HG02852 (cell line): ENCODE data around the gene BACE2.
"Not testable (repeated sequence)": the region's sequence is repeated elsewhere in the genome, so short reads cannot be mapped to it uniquely, and the experiment has no call there.

Experiments used
- ATAC-seq: cut with Tn5 transposase; IDR thresholded peaks from one replicate; pipeline ENCODE4 v1.9.1; 2021; ENCODE audit warnings: mild to moderate bottlenecking, moderate library complexity; ENCODE audit not compliant: unreplicated experiment

Gene BACE2

GRCh38 chr21:41258617-41259016 is 90.7 kb downstream of the BACE2 start:
- ATAC-seq, result no peak

- no peak for ATAC-seq
Observed at GRCh38 chr21:41260428-41260827, 92.5 kb downstream of the BACE2 start.

- ATAC-seq, result no peak
Observed at GRCh38 chr21:41267346-41267745, 99.4 kb downstream of the BACE2 start.

DNA sequence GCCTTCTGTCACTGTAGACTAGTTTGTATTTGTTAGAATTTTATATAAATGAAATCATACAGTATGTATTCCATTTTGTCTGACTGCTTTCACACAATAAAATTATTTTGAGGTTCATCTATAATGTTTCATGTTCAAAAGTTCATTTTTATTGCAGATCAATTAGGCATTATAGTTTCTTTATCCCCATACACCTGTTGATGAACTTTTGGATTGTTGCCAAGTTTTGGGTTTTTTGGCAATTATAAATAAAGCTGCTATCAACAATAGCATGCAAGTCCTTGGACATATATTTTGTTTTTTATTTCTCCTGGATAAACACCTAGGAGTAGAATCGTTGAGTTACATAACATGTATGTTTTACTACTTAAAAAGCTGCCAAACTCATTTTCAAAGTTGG is 101.6 kb downstream of the BACE2 start:
- ATAC-seq, result no peak

DNA sequence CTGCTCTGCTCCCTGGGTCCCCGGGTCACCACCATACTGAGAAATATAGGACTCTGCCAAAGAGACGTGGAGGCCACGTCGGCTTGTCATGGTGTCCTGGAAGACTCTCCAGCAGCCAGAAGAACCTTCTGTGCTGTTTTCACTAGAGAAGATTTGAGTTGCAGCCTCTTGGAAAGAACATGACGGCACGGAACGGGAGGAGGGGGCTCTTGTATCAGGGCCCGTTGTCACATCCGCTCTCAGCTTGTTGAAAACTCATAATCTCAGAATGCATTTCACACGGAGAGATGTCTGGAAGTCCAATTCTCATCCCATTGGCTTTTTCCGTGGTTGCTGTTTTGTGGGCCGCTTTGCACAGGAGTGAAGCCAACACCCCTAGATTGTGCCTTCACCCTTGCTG is 109.2 kb downstream of the BACE2 start:
- ATAC-seq, result no peak

DNA sequence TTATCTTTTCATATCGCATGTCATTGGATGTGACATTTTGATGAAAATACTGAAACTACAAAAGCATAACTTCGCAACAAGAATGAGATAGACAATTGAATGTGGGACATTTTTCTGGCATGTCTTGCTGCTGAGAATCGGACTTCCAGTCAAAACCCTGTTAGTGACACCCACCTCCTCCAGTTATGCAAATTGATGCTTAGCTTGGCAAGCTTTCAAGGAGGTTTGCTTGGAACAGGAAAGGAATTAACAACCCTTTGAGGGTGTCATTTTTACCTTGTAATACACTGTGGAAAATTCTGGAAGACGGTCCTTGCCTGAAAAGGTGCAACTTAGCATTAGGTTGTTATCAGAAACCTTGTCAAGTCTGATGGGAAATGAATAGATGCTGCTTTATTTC is 109.9 kb downstream of the BACE2 start:
- ATAC-seq, result no peak

DNA sequence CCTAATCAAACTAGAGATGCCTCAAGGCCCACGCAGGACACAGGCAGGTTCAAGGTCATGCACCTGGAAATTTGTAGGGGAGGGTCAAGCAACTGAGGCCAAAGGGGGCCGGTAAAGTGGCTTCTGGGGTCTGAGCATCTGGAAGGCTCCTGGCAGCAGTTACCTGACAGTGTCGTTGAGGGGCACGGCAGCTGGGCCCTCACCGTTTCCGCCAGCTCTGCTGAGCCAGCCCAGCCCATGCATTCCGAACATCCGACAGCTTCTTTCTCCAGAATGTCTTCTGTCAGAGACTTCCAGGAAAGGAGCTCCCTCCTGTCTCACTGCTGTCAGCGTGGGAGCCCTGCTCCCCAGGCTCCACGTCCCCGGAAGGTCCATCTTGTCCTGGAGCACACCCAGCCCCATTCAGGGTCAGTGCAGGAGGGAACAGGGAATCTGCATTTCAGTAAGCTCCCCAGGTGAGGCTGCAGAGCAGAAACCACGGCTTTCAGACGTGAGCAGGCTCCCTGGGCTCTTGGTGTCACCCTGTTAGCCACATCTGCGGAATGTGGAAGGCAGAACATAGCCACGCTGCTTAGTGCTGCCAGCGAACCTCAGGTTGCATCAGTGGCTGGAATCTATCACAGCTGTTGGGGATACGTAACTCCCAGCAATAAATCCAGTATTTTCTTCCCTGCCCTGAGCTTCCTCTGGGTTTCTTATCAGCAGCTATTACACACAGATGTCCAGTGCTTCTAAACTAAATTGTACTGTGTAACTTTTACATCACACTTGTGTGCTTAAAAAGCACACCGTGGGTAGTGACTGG is 112.4 kb downstream of the BACE2 start:
- no peak for ATAC-seq

DNA sequence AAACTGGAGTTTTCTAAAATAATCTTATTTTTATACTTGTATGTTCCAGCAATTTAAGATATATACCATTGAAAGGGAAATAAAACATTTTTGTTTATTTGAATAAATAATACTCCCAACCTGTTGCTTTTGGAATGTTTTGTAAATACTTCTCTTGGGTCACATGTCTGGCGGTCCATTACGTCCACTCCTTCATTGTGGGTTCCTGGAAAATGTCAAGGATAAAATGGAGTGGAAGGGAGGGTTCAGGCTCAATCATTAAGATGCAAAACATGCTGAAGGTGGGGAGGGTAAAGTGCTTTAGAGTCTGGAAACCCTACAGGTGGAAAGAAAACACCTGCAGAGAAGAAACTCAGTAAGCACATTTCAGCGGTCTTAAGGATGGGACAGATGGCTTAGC is 114.5 kb downstream of the BACE2 start:
- no peak for ATAC-seq

DNA sequence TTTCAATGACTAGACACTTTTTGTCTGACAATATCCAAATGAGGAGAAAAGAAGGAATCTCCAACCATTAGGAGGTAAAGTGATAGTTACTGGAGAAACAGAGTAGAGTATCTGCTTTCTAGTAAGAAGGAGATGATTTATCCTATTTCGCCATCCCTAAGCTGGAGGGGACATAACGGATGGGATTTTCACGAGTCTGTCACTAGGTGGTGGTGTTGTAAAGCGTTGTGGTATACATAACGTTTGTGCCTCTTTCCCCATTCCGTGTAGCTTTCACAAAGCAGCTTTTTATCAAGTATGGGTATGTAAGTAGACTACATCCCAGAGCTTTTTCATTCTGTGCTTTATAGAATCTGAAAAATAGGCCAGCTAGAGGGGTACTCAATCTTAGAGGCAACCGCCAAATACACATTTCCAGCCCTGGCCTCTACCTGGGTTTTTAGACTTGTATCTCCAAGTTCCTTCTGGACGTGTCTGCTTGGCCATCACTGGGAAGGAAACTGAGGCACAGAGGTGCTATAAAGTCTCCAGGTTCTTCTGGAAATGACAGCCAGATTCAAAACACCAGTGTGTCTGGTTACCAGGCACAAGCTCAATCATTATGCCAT is 115.4 kb downstream of the BACE2 start:
- ATAC-seq, result peak; percentile 62

- ATAC-seq, result no peak
Observed at GRCh38 chr21:41289431-41289830, 121.5 kb downstream of the BACE2 start.

DNA sequence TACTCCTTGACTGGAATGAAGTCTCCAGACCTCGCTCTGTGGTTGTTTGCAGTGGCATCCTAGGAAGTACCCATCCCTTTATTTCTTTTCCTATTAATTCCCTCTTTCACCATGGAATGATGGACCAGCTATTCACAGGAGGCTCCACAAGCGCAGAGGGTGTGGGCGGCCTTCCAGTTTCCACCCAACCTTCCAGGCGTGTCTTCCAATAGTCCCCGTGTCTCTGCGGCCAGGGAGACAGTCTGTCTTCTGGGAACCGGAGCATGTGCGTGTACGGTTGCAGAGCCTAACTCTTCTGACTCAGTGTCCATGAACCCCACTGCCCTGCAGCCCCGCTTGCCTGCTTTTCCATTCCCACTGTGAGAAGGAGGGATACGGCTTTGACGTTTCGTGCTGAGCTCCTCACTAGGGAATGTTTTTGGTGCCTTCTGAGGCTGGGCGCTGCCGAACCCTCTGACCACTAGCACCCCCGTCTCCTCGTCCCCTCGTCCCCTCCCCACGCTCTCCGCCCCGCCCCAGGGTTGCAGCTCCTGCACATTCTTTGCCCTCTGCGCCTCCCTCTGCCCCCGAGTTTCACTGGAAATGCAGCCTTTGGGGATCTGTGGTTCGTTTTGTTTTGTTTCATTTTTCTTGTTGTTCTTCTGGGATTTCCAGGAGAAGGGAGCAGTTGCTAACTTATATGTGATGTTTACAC is 122.3 kb downstream of the BACE2 start:
- no peak for ATAC-seq

- ATAC-seq, result no peak
Observed at GRCh38 chr21:41294548-41295231, 126.7 kb downstream of the BACE2 start.

GRCh38 chr21:41295721-41296254 is 127.8 kb downstream of the BACE2 start:
- ATAC-seq, result no peak

- ATAC-seq, result no peak
Observed at GRCh38 chr21:41302976-41303375, 135.0 kb downstream of the BACE2 start.

- ATAC-seq, result no peak
Observed at GRCh38 chr21:41304068-41304720, 136.2 kb downstream of the BACE2 start.

DNA sequence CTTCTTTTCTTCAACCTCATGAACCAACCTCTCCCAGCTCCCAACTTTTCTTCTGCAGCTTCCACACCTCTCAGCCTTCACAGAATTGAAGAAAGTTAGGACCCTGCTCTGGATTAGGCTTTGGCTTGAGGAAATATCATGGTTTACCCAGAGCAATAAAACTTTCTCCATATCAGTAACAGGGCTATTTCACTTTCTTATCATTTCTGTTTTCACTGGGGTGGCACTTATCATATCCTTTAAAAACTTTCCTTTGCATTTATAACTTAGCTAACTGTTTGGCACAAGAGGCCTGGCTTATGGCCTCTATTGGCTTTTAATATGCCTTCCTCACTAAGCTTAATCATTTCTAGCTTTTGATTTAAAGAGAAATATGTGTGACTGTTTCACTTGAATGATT is 139.3 kb downstream of the BACE2 start:
- no peak for ATAC-seq

GRCh38 chr21:41313285-41314164 is 145.6 kb downstream of the BACE2 start:
- not testable (repeated sequence) for ATAC-seq

DNA sequence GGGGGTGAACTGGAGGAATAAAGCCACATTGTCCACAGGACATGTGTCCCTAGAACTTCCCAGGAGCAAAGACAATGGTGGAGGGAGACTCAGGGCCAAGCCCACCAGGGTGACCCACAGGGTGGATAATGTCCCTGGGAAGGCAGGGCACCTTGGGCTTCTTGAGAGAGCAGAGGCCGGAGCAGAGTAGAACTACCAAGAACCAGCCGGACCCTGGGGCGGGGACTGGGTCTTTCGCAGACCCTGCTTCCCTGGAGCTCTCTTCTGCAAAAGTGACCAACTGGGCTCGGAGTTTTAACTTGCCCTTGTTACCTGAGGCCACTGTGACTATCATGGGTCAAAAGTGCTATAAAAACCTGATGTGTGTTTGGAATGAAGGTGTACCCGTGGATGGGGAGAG is 147.8 kb downstream of the BACE2 start:
- ATAC-seq, result no peak

DNA sequence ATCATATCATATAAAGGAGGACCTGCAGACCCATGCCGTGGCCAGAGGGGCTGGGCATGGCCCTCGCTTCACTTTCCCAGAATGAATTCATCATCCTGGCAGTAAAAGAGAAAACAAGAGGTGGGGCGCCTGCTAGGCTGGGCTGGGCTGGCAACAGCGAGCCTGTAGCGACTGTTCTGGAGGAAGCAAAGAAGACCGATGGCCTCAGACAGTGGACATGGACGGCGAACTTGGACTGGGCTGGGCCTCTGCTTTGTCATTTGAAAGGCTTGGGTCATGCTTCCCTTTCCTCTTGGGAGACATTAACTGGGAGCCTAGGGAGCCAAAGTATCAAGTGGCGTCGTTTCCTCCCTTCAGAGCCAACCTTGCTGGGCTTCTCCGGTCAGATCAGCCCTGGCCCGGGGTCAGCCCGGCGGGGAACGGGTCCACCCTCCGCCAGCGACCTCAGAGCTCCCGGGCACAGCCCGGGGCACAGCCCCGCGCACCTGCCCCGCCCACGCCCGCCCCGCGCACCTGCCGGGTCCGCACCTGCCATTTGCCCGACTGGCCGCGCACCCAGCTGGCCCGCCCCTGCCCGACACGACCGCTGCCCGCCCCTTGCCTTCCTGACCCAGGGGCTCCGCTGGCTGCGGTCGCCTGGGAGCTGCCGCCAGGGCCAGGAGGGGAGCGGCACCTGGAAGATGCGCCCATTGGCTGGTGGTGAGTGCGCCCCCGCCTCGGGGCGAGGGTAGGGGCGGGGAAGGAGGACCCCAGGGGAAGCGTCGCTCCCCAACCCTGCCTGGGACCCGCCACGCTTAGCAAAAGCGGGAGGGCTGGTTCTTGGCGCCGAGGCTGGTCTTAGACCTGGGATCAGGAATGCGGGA is 148.5 kb downstream of the BACE2 start, which contains the start of gene FAM3B:
Gene FAM3B, plus strand, starts transcription at position 602 of the 863 bp plus-strand sequence. Its CDS starts 79 bp downstream, at position 681.
- ATAC-seq, result no peak
